Measurements from ENCODE around the gene MGAT4A.

Gene MGAT4A

DNA sequence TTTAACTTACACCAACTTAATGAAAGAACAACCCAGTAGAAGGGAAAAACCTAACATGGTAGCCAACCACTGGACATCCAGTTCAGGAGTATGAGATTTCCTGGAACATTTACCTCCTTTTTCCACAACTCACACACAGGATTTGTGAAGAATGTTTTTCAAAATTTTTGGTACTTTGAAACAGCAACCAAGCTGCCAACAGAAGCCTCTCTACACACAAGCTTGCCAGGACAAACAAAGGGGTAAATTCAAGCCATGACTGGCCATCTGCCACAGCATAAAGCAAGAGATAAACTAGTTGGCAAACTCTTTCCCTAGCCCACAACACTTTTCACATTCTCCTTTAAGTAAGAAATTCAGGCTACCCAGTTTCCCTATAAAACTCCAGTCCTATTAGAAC is 21.4 kb downstream of the MGAT4A start:
- TF ChIP-seq, protein P1, sequence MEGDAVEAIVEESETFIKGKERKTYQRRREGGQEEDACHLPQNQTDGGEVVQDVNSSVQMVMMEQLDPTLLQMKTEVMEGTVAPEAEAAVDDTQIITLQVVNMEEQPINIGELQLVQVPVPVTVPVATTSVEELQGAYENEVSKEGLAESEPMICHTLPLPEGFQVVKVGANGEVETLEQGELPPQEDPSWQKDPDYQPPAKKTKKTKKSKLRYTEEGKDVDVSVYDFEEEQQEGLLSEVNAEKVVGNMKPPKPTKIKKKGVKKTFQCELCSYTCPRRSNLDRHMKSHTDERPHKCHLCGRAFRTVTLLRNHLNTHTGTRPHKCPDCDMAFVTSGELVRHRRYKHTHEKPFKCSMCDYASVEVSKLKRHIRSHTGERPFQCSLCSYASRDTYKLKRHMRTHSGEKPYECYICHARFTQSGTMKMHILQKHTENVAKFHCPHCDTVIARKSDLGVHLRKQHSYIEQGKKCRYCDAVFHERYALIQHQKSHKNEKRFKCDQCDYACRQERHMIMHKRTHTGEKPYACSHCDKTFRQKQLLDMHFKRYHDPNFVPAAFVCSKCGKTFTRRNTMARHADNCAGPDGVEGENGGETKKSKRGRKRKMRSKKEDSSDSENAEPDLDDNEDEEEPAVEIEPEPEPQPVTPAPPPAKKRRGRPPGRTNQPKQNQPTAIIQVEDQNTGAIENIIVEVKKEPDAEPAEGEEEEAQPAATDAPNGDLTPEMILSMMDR (IDR thresholded peaks at IDR 0.05; ENCODE audit: low read depth, low read length), result no peak
- H3K27me3 ChIP-seq (ENCODE audit: insufficient read depth, low read depth, severe bottlenecking), result no peaks in the 10 kb centered on the region
- no peak for DNase-seq
- H3K27ac ChIP-seq, result no peak overlapping the region
- H3K9me3 ChIP-seq (ENCODE audit: severe bottlenecking), result no peaks in the 10 kb centered on the region
- H3K36me3 ChIP-seq, result no peaks in the 10 kb centered on the region
- H3K4me3 ChIP-seq (ENCODE audit: low read depth, low read length), result no peak overlapping the region

DNA sequence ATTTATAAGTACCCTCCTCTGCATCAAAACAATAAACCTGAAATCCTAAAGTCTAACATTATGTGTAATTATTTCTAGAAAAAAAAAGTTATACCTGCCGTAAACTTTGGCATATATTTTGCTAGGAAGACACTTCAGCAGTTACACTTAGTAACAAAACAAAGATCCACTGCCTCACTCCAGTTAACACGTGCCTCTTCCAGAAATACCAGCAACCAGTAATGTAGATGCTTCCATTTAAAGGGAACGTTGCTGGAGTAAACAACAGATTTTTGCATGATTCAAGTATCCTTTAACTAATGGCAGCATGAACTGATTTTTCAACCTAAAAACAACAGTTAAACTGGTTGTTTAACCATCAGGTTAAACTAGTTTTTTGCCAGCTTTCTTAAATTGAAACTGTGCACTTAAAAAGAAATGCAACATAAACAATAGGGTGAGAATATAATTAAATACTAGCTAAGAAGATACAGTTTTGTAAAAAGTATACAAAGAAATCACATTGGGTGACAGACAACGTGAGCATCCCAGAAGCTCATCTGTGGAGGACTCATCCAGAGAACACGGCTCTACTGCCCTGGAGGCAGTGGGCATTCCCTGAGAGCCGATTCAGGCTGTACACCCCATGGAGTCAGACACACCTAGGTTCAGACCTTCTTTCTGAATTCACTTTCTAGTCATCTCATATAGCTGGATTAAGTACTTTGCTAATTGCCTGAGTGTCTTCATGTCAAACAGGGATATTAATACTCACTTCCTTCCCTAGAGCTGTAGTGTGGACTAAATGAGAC is 22.3 kb downstream of the MGAT4A start:
- Histone ChIP-seq H3K27ac (no peak overlapping the region), H3K27me3 (ENCODE audit: insufficient read depth, low read depth, severe bottlenecking) (no peaks in the 10 kb centered on the region), H3K4me3 (ENCODE audit: low read depth, low read length) (no peak overlapping the region), H3K9me3 (ENCODE audit: severe bottlenecking) (no peaks in the 10 kb centered on the region), H3K36me3 (no peaks in the 10 kb centered on the region)
- TF ChIP-seq, protein P1 (IDR thresholded peaks at IDR 0.05; ENCODE audit: low read depth, low read length), result no peak
- DNase-seq, result no peak

DNA sequence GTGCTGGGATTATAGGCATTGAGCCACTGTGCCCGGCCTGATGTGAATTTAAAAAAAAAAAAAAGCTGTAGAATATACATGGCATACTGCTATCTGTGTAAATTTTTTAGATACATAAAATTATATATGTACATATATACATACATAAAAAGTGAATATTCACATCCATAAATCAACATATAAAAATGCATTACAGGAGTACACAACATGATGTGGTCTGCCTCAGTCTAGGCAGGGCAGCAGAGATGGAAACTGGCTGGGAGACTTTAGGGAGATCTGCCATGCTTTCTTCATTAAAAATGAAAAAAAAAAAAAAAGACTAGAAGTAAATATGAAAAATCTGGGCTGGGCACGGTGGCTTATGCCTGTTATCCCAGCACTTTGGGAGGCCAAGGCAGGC is 24.3 kb downstream of the MGAT4A start:
- DNase-seq, result no peak

DNA sequence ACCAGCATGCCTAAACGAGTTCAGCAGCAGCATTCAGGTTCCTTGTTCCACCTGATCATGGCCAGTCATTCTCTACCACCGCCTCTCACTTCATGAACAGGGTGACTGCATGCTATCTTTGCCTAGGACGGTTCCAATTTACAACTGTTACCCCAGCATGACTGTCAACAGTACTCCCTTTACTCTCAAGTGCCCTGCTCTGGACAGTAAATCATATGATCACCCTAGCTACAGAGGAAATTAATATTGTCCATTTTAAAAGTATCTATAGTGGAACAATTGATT is 25.7 kb downstream of the MGAT4A start:
- Histone ChIP-seq H3K36me3 (no peaks in the 10 kb centered on the region), H3K9me3 (ENCODE audit: severe bottlenecking) (no peaks in the 10 kb centered on the region), H3K27me3 (ENCODE audit: insufficient read depth, low read depth, severe bottlenecking) (no peaks in the 10 kb centered on the region), H3K4me3 (ENCODE audit: low read depth, low read length) (no peak overlapping the region), H3K27ac (no peak overlapping the region)
- DNase-seq, result no peak
- TF ChIP-seq, protein P1 (IDR thresholded peaks at IDR 0.05; ENCODE audit: low read depth, low read length), result no peak

More for the DNA sequence above, 24.3 kb downstream of the MGAT4A start:
- Histone ChIP-seq H3K9me3 (ENCODE audit: severe bottlenecking) (no peaks in the 10 kb centered on the region), H3K36me3 (no peaks in the 10 kb centered on the region), H3K27ac (no peak overlapping the region), H3K27me3 (ENCODE audit: insufficient read depth, low read depth, severe bottlenecking) (no peaks in the 10 kb centered on the region), H3K4me3 (ENCODE audit: low read depth, low read length) (no peak overlapping the region)
- TF ChIP-seq, protein P1 (IDR thresholded peaks at IDR 0.05; ENCODE audit: low read depth, low read length), result no peak

DNA sequence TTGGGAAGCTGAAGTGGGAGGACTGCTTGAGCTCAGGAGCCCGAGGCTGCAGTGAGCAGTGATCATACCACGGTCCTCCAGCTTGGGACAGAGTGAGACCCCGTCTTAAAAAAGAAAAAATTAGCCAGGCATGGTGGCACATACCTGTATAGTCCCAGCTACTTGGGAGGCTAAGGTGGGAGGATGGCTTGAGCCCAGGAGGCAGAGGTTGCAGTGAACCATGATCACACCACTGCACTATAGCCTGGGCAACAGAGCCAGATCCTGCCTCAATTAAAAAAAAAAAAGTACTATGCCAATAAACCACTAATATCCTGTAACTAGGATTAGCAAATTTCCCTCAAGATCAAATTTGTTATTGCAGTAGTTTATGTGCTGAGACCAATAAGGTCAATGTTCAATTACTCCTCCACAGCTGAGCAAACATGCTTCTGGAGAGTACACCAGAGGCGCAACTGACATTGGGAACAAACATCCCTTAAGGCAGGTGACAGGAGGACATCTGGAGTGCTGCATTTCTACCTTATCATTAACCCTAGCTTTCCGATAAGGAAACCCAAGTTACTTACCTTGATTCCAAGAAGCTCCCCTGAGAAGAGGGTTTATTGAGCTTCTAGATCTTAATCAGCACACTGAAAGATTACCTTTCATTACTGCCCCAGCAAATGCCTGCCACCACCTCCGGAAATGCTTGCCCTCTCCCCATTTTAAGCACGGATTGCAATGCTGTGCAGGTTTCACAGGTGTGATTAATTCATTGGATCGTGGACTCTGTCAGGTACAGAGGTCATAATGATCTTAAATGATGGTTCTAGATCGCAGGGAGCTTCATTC is 26.2 kb downstream of the MGAT4A start:
- Histone ChIP-seq H3K9me3 (ENCODE audit: severe bottlenecking) (no peaks in the 10 kb centered on the region), H3K4me3 (ENCODE audit: low read depth, low read length) (no peak overlapping the region), H3K36me3 (no peaks in the 10 kb centered on the region), H3K27ac (no peak overlapping the region), H3K27me3 (ENCODE audit: insufficient read depth, low read depth, severe bottlenecking) (no peaks in the 10 kb centered on the region)
- TF ChIP-seq, protein P1 (IDR thresholded peaks at IDR 0.05; ENCODE audit: low read depth, low read length), result no peak
- no peak for DNase-seq
